ENCODE data around the gene PIPOX. TPM values are rescaled to one million over a fixed set of nuclear protein-coding genes. Genes with fewer than 3 reads are reported as not detected.

Gene PIPOX
- total RNA-seq, 1 donor from 2014 or later, result 8.8 TPM

- no peak for TF ChIP-seq CTCF (IDR thresholded peaks at IDR 0.05)
- Mint-ChIP-seq H3K4me3 (no peak overlapping the region), H3K36me3 (ENCODE audit: low read depth) (peaks cover 84% of the 10 kb centered on the region), H3K9me3 (no peaks in the 10 kb centered on the region), H3K27me3 (no peaks in the 10 kb centered on the region), H3K27ac (peak overlapping the region; percentile 35), H3K4me1 (no peaks in the 10 kb centered on the region)
- ChIA-PET POLR2A (no interaction called here), CTCF (interaction anchor here (1.5 to 3.2 kb wide), 2 partner anchors 11 to 16 kb away, joined by 5 to 11 read pairs; no protein-coding TSS in a partner anchor)
- ATAC-seq (ENCODE audit: low read depth) (no peak), DNase-seq (no peak)
- intact Hi-C loops (cut with micrococcal nuclease), result no loop called here
Measured at GRCh38 chr17:29100296-29100695, 57.4 kb downstream of the PIPOX start.

GRCh38 chr17:29102046-29102445, 59.1 kb downstream of the PIPOX start:
- Mint-ChIP-seq H3K4me1 (no peaks in the 10 kb centered on the region), H3K27ac (no peak overlapping the region), H3K36me3 (ENCODE audit: low read depth) (peaks cover 83% of the 10 kb centered on the region), H3K4me3 (no peak overlapping the region), H3K27me3 (no peaks in the 10 kb centered on the region), H3K9me3 (no peaks in the 10 kb centered on the region)
- no peak for ATAC-seq (ENCODE audit: low read depth)
- intact Hi-C loops (cut with micrococcal nuclease), result no loop called here
- POLR2A ChIA-PET, result no interaction called here
- CTCF ChIA-PET, result interaction anchor here (0.9 to 3.2 kb wide), 2 partner anchors 15 to 22 kb away, joined by 3 to 11 read pairs; no protein-coding TSS in a partner anchor
- TF ChIP-seq CTCF (IDR thresholded peaks at IDR 0.05), result no peak
- no peak for DNase-seq

GRCh38 chr17:29102741-29103181, 59.8 kb downstream of the PIPOX start:
- H3K27ac Mint-ChIP-seq, result no peak overlapping the region
- ATAC-seq (ENCODE audit: low read depth), result no peak

GRCh38 chr17:29103341-29103740, 60.4 kb downstream of the PIPOX start:
- H3K4me3 Mint-ChIP-seq, result no peak overlapping the region
- ChIA-PET CTCF (no interaction called here), POLR2A (no interaction called here)
- no peak overlapping the region for H3K27ac Mint-ChIP-seq
- no peaks in the 10 kb centered on the region for H3K27me3 Mint-ChIP-seq
- H3K36me3 Mint-ChIP-seq (ENCODE audit: low read depth), result peaks cover 78% of the 10 kb centered on the region
- no peak for TF ChIP-seq CTCF (IDR thresholded peaks at IDR 0.05)
- DNase-seq (no peak), ATAC-seq (ENCODE audit: low read depth) (no peak)
- H3K9me3 Mint-ChIP-seq, result no peaks in the 10 kb centered on the region
- intact Hi-C loops (cut with micrococcal nuclease), result no loop called here
- no peaks in the 10 kb centered on the region for H3K4me1 Mint-ChIP-seq

More at GRCh38 chr17:29102741-29103181, 59.8 kb downstream of the PIPOX start:
- no peak for TF ChIP-seq CTCF (IDR thresholded peaks at IDR 0.05)
- H3K27me3 Mint-ChIP-seq, result no peaks in the 10 kb centered on the region
- H3K36me3 Mint-ChIP-seq (ENCODE audit: low read depth), result peaks cover 78% of the 10 kb centered on the region
- CTCF ChIA-PET, result interaction anchor here (3.2 kb wide), 1 partner anchor 14 kb away, joined by 11 read pairs; no protein-coding TSS in a partner anchor
- no peak for DNase-seq
- H3K9me3 Mint-ChIP-seq, result no peaks in the 10 kb centered on the region
- intact Hi-C loops (cut with micrococcal nuclease), result no loop called here
- no peaks in the 10 kb centered on the region for H3K4me1 Mint-ChIP-seq
- no peak overlapping the region for H3K4me3 Mint-ChIP-seq
- POLR2A ChIA-PET, result no interaction called here

Other genes starting within 250 kb of the PIPOX start
- 15.6 and 16.0 TPM in 2 replicates for gene FAM222B, start 200.4 kb upstream of the PIPOX start, total RNA-seq
- 47.6 and 49.2 TPM in 2 replicates for gene ERAL1, start 188.1 kb upstream of the PIPOX start, total RNA-seq
- gene FLOT2, start 145.4 kb upstream of the PIPOX start, total RNA-seq, result 303 and 321 TPM in 2 replicates
- 32.0 and 39.6 TPM in 2 replicates for gene DHRS13, start 140.1 kb upstream of the PIPOX start, total RNA-seq
- gene PHF12, start 91.6 kb upstream of the PIPOX start, total RNA-seq, result 89.2 and 96.5 TPM in 2 replicates
- not detected in 2 replicates for gene SEZ6, start 37.1 kb upstream of the PIPOX start, total RNA-seq
- 67.8 and 79.8 TPM in 2 replicates for gene MYO18A, start 137.3 kb downstream of the PIPOX start, total RNA-seq
- gene CRYBA1, start 203.7 kb downstream of the PIPOX start, total RNA-seq, result not detected in 2 replicates

All from activated B cell treated with CpG ODN at 0.5 μM for 24 hours (primary cell).